ENCODE data around the gene KRT71.

DNA sequence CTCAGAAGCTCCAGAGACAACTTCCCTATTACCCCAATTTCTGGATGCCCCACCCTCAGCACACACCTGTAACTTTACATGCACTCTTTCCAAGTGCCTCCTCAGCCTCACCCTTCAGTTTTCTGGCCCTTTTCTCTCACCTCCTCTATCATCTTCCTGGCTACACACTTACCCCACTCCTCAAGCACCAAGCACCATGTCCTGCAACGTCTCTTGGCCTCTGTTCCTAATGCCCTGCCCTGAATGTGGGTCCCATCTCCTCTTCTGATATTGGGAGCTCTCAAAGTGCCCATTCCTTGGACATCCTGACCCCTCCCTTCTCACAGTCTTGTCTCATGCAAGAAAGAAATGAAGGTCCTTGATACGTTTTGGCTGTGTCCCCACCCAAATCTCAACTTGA is 47.1 kb upstream of the KRT71 start:
- TF ChIP-seq, protein P1, sequence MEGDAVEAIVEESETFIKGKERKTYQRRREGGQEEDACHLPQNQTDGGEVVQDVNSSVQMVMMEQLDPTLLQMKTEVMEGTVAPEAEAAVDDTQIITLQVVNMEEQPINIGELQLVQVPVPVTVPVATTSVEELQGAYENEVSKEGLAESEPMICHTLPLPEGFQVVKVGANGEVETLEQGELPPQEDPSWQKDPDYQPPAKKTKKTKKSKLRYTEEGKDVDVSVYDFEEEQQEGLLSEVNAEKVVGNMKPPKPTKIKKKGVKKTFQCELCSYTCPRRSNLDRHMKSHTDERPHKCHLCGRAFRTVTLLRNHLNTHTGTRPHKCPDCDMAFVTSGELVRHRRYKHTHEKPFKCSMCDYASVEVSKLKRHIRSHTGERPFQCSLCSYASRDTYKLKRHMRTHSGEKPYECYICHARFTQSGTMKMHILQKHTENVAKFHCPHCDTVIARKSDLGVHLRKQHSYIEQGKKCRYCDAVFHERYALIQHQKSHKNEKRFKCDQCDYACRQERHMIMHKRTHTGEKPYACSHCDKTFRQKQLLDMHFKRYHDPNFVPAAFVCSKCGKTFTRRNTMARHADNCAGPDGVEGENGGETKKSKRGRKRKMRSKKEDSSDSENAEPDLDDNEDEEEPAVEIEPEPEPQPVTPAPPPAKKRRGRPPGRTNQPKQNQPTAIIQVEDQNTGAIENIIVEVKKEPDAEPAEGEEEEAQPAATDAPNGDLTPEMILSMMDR (IDR thresholded peaks at IDR 0.05; ENCODE audit: low read length), result no peak
- no peak for TF ChIP-seq EZH2 (IDR thresholded peaks at IDR 0.05; ENCODE audit: borderline replicate concordance, low read length)

Measured in OCI-LY1 (cell line).